MM.1S (cell line): ENCODE results near the gene SHISAL2A.

ENCODE experiments used
- DNase-seq: peaks from one replicate; pipeline ENCODE4 v3.0.0-alpha.2; 2015
- H2AFZ ChIP-seq: fragments of 300-600 bp; sonication (generic); 2 replicates; pipeline ENCODE4 v1.6.0; 2016; ENCODE audit warnings: antibody characterized with exemption, low read length
- H3F3A ChIP-seq: fragments of 300-600 bp; sonication (generic); 2 replicates; pipeline ENCODE4 v1.6.1; 2016; ENCODE audit warnings: mild to moderate bottlenecking, antibody characterized with exemption, low read length, moderate library complexity, mixed read lengths; ENCODE audit not compliant: insufficient read depth
- H3K27ac ChIP-seq: fragments of 300-600 bp; sonication (generic); 2 replicates; pipeline ENCODE4 v1.5.1; 2016; ENCODE audit warnings: mild to moderate bottlenecking, low read length
- H3K27me3 ChIP-seq: fragments of 300-600 bp; sonication (generic); replicated peaks from 2 replicates; pipeline ENCODE4 v1.6.0; 2016; ENCODE audit warnings: low read length; ENCODE audit not compliant: insufficient read depth
- H3K36me3 ChIP-seq: fragments of 300-600 bp; sonication (generic); replicated peaks from 2 replicates; pipeline ENCODE4 v1.6.1; 2016; ENCODE audit warnings: mild to moderate bottlenecking, low read length, mixed read lengths; ENCODE audit not compliant: insufficient read depth
- H3K4me1 ChIP-seq: fragments of 300-600 bp; sonication (generic); 2 replicates; pipeline ENCODE4 v1.6.1; 2016; ENCODE audit warnings: low read length, mixed read lengths
- H3K4me2 ChIP-seq: fragments of 300-600 bp; sonication (generic); 2 replicates; pipeline ENCODE4 v1.6.0; 2016; ENCODE audit warnings: low read depth, low read length
- H3K4me3 ChIP-seq: fragments of 300-600 bp; sonication (generic); 2 replicates; pipeline ENCODE4 v1.5.1; 2016; ENCODE audit warnings: low read length, mixed read lengths
- H3K79me2 ChIP-seq: fragments of 300-600 bp; sonication (generic); 2 replicates; pipeline ENCODE4 v1.6.1; 2016; ENCODE audit warnings: mixed run types, low read length, mixed read lengths
- H3K9ac ChIP-seq: fragments of 300-600 bp; sonication (generic); 2 replicates; pipeline ENCODE4 v1.6.1; 2016; ENCODE audit warnings: low read length, mixed read lengths
- H3K9me2 ChIP-seq: fragments of 300-600 bp; sonication (generic); replicated peaks from 2 replicates; pipeline ENCODE4 v1.6.1; 2016; ENCODE audit warnings: mild to moderate bottlenecking, low read length, mixed read lengths; ENCODE audit not compliant: insufficient read depth
- H3K9me3 ChIP-seq: fragments of 300-600 bp; sonication (generic); replicated peaks from 2 replicates; pipeline ENCODE4 v1.6.1; 2016; ENCODE audit warnings: mild to moderate bottlenecking, low read length, mixed read lengths; ENCODE audit not compliant: insufficient read depth
- H4K20me1 ChIP-seq: fragments of 300-600 bp; sonication (generic); 2 replicates; pipeline ENCODE4 v1.6.1; 2016; ENCODE audit warnings: mild to moderate bottlenecking, low read length, moderate library complexity, mixed read lengths; ENCODE audit not compliant: insufficient read depth
- EZH2 ChIP-seq: fragments of 300-600 bp; sonication (generic); optimal IDR thresholded peaks from 2 replicates; pipeline ENCODE3; 2017; ENCODE audit warnings: low read depth, mild to moderate bottlenecking, antibody characterized with exemption, low read length, mixed read lengths
- EZH2phosphoT487 ChIP-seq: fragments of 300-600 bp; sonication (generic); IDR thresholded peaks from 2 replicates; pipeline ENCODE4 v1.6.1; 2018; ENCODE audit warnings: antibody characterized with exemption, low read length
- TF ChIP-seq, protein P1 (sequence below): fragments of 300-600 bp; sonication (generic); IDR thresholded peaks from 2 replicates; pipeline ENCODE4 v1.5.1; 2016; ENCODE audit warnings: antibody characterized with exemption, low read length, mixed read lengths

The SHISAL2A gene

DNA sequence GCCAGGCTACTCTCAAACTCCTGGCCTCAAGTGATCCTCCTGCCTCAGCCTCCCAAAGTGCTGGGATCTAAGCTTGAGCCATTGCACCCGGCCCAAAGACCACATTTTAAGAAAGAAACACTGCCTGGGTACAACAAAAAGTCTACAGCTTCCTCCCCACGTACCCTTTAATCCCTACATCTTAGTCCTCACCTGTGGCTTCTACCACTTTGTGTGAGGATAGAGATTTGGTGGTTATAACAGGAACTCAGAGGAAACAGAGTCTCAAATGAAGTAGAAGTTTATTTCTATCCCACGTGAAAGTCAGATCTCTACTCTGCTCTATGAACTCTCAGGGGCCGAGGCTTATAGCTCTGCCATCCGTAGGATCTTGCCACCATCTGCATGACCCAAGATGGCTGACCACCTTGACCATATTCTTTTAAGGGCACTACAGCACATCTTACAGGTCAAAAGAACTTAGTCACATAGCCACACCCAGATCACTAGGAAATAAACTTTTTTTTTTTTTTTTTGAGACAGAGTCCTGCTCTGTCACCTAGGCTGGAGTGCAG lies 17.4 kb upstream of the SHISAL2A start:
- no peaks in the 10 kb centered on the region for H3K79me2 ChIP-seq
- no peaks in the 10 kb centered on the region for H3F3A ChIP-seq
- no peaks in the 10 kb centered on the region for H3K9me3 ChIP-seq
- no peak overlapping the region for H2AFZ ChIP-seq
- no peaks in the 10 kb centered on the region for H4K20me1 ChIP-seq
- no peak for DNase-seq
- no peaks in the 10 kb centered on the region for H3K9me2 ChIP-seq
- no peaks in the 10 kb centered on the region for H3K4me1 ChIP-seq
- H3K9ac ChIP-seq = no peak overlapping the region
- TF ChIP-seq EZH2 (no peak), EZH2phosphoT487 (no peak)
- TF ChIP-seq, protein P1, sequence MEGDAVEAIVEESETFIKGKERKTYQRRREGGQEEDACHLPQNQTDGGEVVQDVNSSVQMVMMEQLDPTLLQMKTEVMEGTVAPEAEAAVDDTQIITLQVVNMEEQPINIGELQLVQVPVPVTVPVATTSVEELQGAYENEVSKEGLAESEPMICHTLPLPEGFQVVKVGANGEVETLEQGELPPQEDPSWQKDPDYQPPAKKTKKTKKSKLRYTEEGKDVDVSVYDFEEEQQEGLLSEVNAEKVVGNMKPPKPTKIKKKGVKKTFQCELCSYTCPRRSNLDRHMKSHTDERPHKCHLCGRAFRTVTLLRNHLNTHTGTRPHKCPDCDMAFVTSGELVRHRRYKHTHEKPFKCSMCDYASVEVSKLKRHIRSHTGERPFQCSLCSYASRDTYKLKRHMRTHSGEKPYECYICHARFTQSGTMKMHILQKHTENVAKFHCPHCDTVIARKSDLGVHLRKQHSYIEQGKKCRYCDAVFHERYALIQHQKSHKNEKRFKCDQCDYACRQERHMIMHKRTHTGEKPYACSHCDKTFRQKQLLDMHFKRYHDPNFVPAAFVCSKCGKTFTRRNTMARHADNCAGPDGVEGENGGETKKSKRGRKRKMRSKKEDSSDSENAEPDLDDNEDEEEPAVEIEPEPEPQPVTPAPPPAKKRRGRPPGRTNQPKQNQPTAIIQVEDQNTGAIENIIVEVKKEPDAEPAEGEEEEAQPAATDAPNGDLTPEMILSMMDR = no peak
- H3K27me3 ChIP-seq = no peaks in the 10 kb centered on the region
- H3K4me3 ChIP-seq = no peak overlapping the region
- no peaks in the 10 kb centered on the region for H3K36me3 ChIP-seq
- no peak overlapping the region for H3K4me2 ChIP-seq
- H3K27ac ChIP-seq = no peak overlapping the region

DNA sequence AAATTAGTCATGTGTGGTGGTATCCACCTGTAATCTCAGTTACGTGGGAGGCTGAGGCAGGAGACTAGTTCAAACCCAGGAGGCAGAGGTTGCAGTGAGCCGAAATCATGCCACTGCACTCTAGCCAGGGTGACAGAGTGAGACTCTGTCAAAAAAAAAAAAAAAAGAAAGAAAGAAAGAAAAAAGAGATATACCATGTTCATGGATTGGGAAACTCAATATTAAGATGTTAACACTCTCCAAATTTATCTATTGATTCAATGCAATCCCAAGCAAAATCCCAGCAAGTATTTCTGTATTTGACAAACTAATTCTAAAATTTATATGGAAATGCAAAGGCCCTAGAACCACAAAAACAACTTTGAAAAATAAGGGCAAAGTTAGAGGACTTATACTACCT lies 11.0 kb upstream of the SHISAL2A start:
- Histone ChIP-seq H3F3A (no peaks in the 10 kb centered on the region), H3K4me1 (no peaks in the 10 kb centered on the region), H3K79me2 (no peaks in the 10 kb centered on the region), H3K9me3 (no peaks in the 10 kb centered on the region), H3K27me3 (no peaks in the 10 kb centered on the region), H4K20me1 (no peaks in the 10 kb centered on the region), H3K9me2 (no peaks in the 10 kb centered on the region), H3K4me2 (no peak overlapping the region), H3K27ac (no peak overlapping the region), H2AFZ (no peak overlapping the region), H3K9ac (no peak overlapping the region), H3K4me3 (no peak overlapping the region), H3K36me3 (no peaks in the 10 kb centered on the region)
- TF ChIP-seq, protein P1 = no peak
- TF ChIP-seq EZH2 (no peak), EZH2phosphoT487 (no peak)
- DNase-seq = no peak

DNA sequence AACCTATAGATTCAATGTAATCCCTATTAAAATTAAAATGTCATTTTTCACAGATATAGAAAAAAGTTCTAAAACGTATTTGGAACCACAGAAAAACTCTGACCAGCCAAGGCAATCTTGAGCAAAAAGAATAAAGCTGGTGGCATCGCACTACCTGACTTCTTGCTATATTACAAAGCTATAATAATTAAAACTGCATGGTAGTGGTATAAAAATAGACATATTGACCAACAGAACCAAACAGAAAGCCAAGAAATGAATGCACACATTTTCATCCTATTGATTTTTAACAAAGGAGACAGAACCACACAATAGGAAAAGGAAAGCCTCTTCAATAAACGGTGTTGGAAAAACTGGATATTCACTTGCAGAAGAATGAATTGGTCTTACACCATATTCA lies 9.2 kb upstream of the SHISAL2A start:
- Histone ChIP-seq H3K4me3 (no peak overlapping the region), H3K27ac (no peak overlapping the region)

More for the DNA sequence above, 9.2 kb upstream of the SHISAL2A start:
- TF ChIP-seq, protein P1 = no peak
- TF ChIP-seq EZH2phosphoT487 = no peak
- no peak for TF ChIP-seq EZH2
- H3K4me1 ChIP-seq = no peaks in the 10 kb centered on the region
- H3K4me2 ChIP-seq = no peak overlapping the region
- no peaks in the 10 kb centered on the region for H3K27me3 ChIP-seq
- H3K9ac ChIP-seq = no peak overlapping the region
- DNase-seq = no peak
- no peak overlapping the region for H2AFZ ChIP-seq
- no peaks in the 10 kb centered on the region for H3K9me2 ChIP-seq
- H4K20me1 ChIP-seq = no peaks in the 10 kb centered on the region
- no peaks in the 10 kb centered on the region for H3K36me3 ChIP-seq
- H3F3A ChIP-seq = no peaks in the 10 kb centered on the region
- no peaks in the 10 kb centered on the region for H3K79me2 ChIP-seq
- no peaks in the 10 kb centered on the region for H3K9me3 ChIP-seq
